Pancreas (tissue), 10 donors: Measurements from ENCODE around the gene CCSER1. TPM values are rescaled to one million over a fixed set of nuclear protein-coding genes. Genes with fewer than 3 reads are reported as not detected.

ENCODE experiments used
- ATAC-seq, 4 donors: fragments of 200-7000 bp; cut with Tn5 transposase; one replicate each; pipeline versions ENCODE4 v1.8.0 to v1.9.1; 2020; ENCODE audit warnings: mild to moderate bottlenecking in 4 of 4, moderate library complexity in 4 of 4
- DNase-seq, 6 donors: peaks; one replicate each; pipeline ENCODE4 v3.0.0-alpha.2; 2020
- FAIRE-seq: peaks from 2 replicates; lab custom pipeline; 2012; peaks lifted over from hg19 to GRCh38; lab: Jason Lieb, UNC
- H3K27ac ChIP-seq, 4 donors: fragments of 200-600 bp; sonication (generic); 1 replicate in 3 of 4; 2 replicates in 1 of 4; pipeline versions ENCODE4 v1.5.0 to v1.8.0; 2020
- H3K27me3 ChIP-seq, 4 donors: fragments of 200-600 bp; one replicate each; pipeline ENCODE4 v1.8.0; 2021
- H3K36me3 ChIP-seq, 3 donors: fragments of 200-600 bp; sonication (generic) in 1 of 3; one replicate each; pipeline versions ENCODE4 v1.5.0 to v1.8.0; 2020 to 2021
- H3K4me1 ChIP-seq, 3 donors: fragments of 200-600 bp; one replicate each; pipeline ENCODE4 v1.8.0; 2021
- H3K4me3 ChIP-seq, 4 donors: fragments of 200-600 bp; sonication (generic) in 2 of 4; one replicate each; pipeline versions ENCODE4 v1.5.0 to v1.8.0; 2020 to 2021
- H3K9me3 ChIP-seq, 4 donors: fragments of 200-600 bp; one replicate each; pipeline ENCODE4 v1.8.0; 2021
- CTCF ChIP-seq, 4 donors: fragments of 200-600 bp; sonication (generic) in 3 of 4; IDR thresholded peaks; one replicate each; pipeline versions ENCODE4 v1.5.0 to v1.8.0; 2021; ENCODE audit warnings: antibody characterized with exemption in 4 of 4
- WGBS, 2 donors: extraction: QIAGEN DNeasy Blood & Tissue Kit; methylation state at CpG; one replicate each; pipeline ENCODE4 v1.1.7; 2013; 5-methylcytosine and 5-hydroxymethylcytosine counted together
- intact Hi-C, 3 donors: fragments of 100-400 bp; cut with DNase I; formaldehyde crosslinking; loops; one replicate each; pipeline versions ENCODE4 v1.11.1 to v1.14.2; 2022
- polyA plus RNA-seq, 2 donors: library from polyadenylated mRNA; stranded (reverse); fragments of 200-250 nt; gene quantifications; one replicate each; pipeline ENCODE4 v1.2.3, GENCODE V29; 2013
- total RNA-seq, 6 donors: library from RNA; stranded (reverse); fragmentation: NEBNext Ultra II Directional in 4 of 6; extraction: Animal tissue kit (Norgen Biotek cat#: 25700) in 4 of 6; gene quantifications; one replicate each; pipeline versions ENCODE4 v1.2.1 to v1.2.4, GENCODE V29; 2021 to 2023
- donor health status: healthy with polysubstance abuse.
- donor health status: DM: no; HTN: no; CAD: no; lungs with moderate emphysema.
- donor health status: DM: no; HTN: no; CAD: no.
- donor health status: control.
- donor health status: control.
- donor health status: Bipolar disorder and iron deficiency.
- donor health status: DM: yes; HTN: yes; CAD: no.
- donor health status: DM: no; HTN: no; CAD: no.
- donor health status: DM: no; HTN: no; CAD: no.
- donor health status: DM: yes; HTN: yes; CAD: no.

CCSER1 gene
- total and polyA plus RNA-seq, 8 donors: 0.99 to 12.7 (median 5.1) TPM

- no peak for TF ChIP-seq CTCF (IDR thresholded peaks at IDR 0.05)
- H3K9me3 ChIP-seq: no peaks in the 10 kb centered on the region
- WGBS, 2 donors: 38 to 74% methylated on average over 1 of the region's 1 CpG
- H3K27me3 ChIP-seq: no peaks in the 10 kb centered on the region
- ATAC-seq (no peak), FAIRE-seq (no peak), DNase-seq (no peak)
- intact Hi-C loops: no loop called here
- H3K27ac ChIP-seq: no peak overlapping the region
- no peaks in the 10 kb centered on the region for H3K36me3 ChIP-seq
- H3K4me1 ChIP-seq: peaks cover 0 to 3% (median 0%) of the 10 kb centered on the region in 3 donors
- no peak overlapping the region for H3K4me3 ChIP-seq
Measured at GRCh38 chr4:90159193-90159592, 32.0 kb downstream of the CCSER1 start.

GRCh38 chr4:90160044-90160443 is 32.9 kb downstream of the CCSER1 start:
- no peak for TF ChIP-seq CTCF (IDR thresholded peaks at IDR 0.05)
- WGBS, 2 donors: 26 to 49% methylated on average over 1 of the region's 1 CpG
- ATAC-seq (no peak), FAIRE-seq (no peak), DNase-seq (no peak)
- no peaks in the 10 kb centered on the region for H3K9me3 ChIP-seq
- H3K4me3 ChIP-seq: no peak overlapping the region
- H3K36me3 ChIP-seq: no peaks in the 10 kb centered on the region
- peaks cover 0 to 3% (median 0%) of the 10 kb centered on the region in 3 donors for H3K4me1 ChIP-seq
- H3K27me3 ChIP-seq: no peaks in the 10 kb centered on the region
- H3K27ac ChIP-seq: no peak overlapping the region
- intact Hi-C loops: no loop called here

GRCh38 chr4:90162566-90162965 is 35.4 kb downstream of the CCSER1 start:
- no peaks in the 10 kb centered on the region for H3K27me3 ChIP-seq
- peaks cover 0 to 3% (median 0%) of the 10 kb centered on the region in 3 donors for H3K4me1 ChIP-seq
- H3K9me3 ChIP-seq: no peaks in the 10 kb centered on the region
- H3K27ac ChIP-seq: no peak overlapping the region
- 89 to 98% methylated on average over 1 of the region's 1 CpG for WGBS, 2 donors
- no peak overlapping the region for H3K4me3 ChIP-seq
- DNase-seq: no peak
- ATAC-seq: no peak
- no peaks in the 10 kb centered on the region for H3K36me3 ChIP-seq
- no peak for TF ChIP-seq CTCF (IDR thresholded peaks at IDR 0.05)
- intact Hi-C loops: no loop called here
- FAIRE-seq: no peak

- DNase-seq: no peak
- Histone ChIP-seq H3K9me3 (no peaks in the 10 kb centered on the region), H3K36me3 (no peaks in the 10 kb centered on the region), H3K4me1 (peaks cover 0 to 3% (median 0%) of the 10 kb centered on the region in 3 donors), H3K27me3 (no peaks in the 10 kb centered on the region), H3K27ac (no peak overlapping the region), H3K4me3 (no peak overlapping the region)
- no peak for FAIRE-seq
- no peak for TF ChIP-seq CTCF (IDR thresholded peaks at IDR 0.05)
- ATAC-seq: no peak
- intact Hi-C loops: no loop called here
- 86 to 92% methylated on average over 1 of the region's 1 CpG for WGBS, 2 donors
Measured at GRCh38 chr4:90163872-90164271, 36.7 kb downstream of the CCSER1 start.

GRCh38 chr4:90165883-90166282 is 38.7 kb downstream of the CCSER1 start:
- WGBS, 2 donors: 91 to 94% methylated on average over 5 of the region's 5 CpGs
- no peaks in the 10 kb centered on the region for H3K27me3 ChIP-seq
- no peak for FAIRE-seq

More at GRCh38 chr4:90165883-90166282, 38.7 kb downstream of the CCSER1 start:
- H3K27ac ChIP-seq: no peak overlapping the region
- intact Hi-C loops: no loop called here
- no peak for ATAC-seq
- no peak for DNase-seq
- no peaks in the 10 kb centered on the region for H3K36me3 ChIP-seq
- peaks cover 0 to 3% (median 0%) of the 10 kb centered on the region in 3 donors for H3K4me1 ChIP-seq
- TF ChIP-seq CTCF (IDR thresholded peaks at IDR 0.05): no peak
- no peak overlapping the region for H3K4me3 ChIP-seq
- H3K9me3 ChIP-seq: no peaks in the 10 kb centered on the region
